GM23338 (cell line): ENCODE results near the gene MT2A. TPM values are rescaled to one million over a fixed set of nuclear protein-coding genes. Genes with fewer than 3 reads are reported as not detected.

Experiments used
- ATAC-seq: fragments of 200-7000 bp; cut with Tn5 transposase; 3 replicates; pipeline ENCODE4 v1.9.1; 2020
- DNase-seq: peaks from one replicate; pipeline ENCODE4 v3.0.0-alpha.2; 2015; ENCODE audit warnings: low spot score
- H2AFZ ChIP-seq: fragments of 200-600 bp; sonication (generic); 2 replicates; pipeline ENCODE4 v1.8.0; 2016; ENCODE audit warnings: antibody characterized with exemption, mild to moderate bottlenecking, moderate library complexity
- H3F3A ChIP-seq: fragments of 200-600 bp; sonication (generic); replicated peaks from 2 replicates; pipeline ENCODE4 v1.8.0; 2017; ENCODE audit warnings: antibody characterized with exemption, mixed run types, low read depth
- H3K27ac ChIP-seq: fragments of 200-600 bp; sonication (generic); 2 replicates; pipeline ENCODE4 v1.6.1; 2016; ENCODE audit warnings: low read depth
- H3K27me3 ChIP-seq: fragments of 200-600 bp; sonication (generic); 2 replicates; pipeline ENCODE4 v1.8.0; 2016; ENCODE audit warnings: mild to moderate bottlenecking, mixed run types, moderate library complexity; ENCODE audit not compliant: insufficient read depth
- H3K36me3 ChIP-seq: fragments of 200-600 bp; sonication (generic); 2 replicates; pipeline ENCODE4 v1.8.0; 2016; ENCODE audit warnings: mild to moderate bottlenecking; ENCODE audit not compliant: insufficient read depth
- H3K4me1 ChIP-seq: fragments of 200-600 bp; sonication (generic); 2 replicates; pipeline ENCODE4 v1.8.0; 2016; ENCODE audit warnings: mild to moderate bottlenecking, moderate library complexity; ENCODE audit not compliant: insufficient read depth
- H3K4me2 ChIP-seq: fragments of 200-600 bp; sonication (generic); 2 replicates; pipeline ENCODE4 v1.7.1; 2017; ENCODE audit warnings: mixed run types
- H3K4me3 ChIP-seq: fragments of 200-600 bp; sonication (generic); 2 replicates; pipeline ENCODE4 v1.6.1; 2016; ENCODE audit warnings: mixed run types
- H3K79me2 ChIP-seq: fragments of 200-600 bp; sonication (generic); replicated peaks from 2 replicates; pipeline ENCODE4 v1.8.0; 2017; ENCODE audit warnings: mild to moderate bottlenecking; ENCODE audit not compliant: insufficient read depth
- H3K9me2 ChIP-seq: fragments of 200-600 bp; sonication (generic); 2 replicates; pipeline ENCODE4 v1.8.0; 2017; ENCODE audit not compliant: insufficient read depth
- H4K20me1 ChIP-seq: fragments of 200-600 bp; sonication (generic); replicated peaks from 2 replicates; pipeline ENCODE4 v1.8.0; 2017; ENCODE audit warnings: mild to moderate bottlenecking; ENCODE audit not compliant: insufficient read depth
- H3K27ac Mint-ChIP-seq: 2 replicates; pipeline ENCODE4 v1.8.0; 2020; ENCODE audit warnings: inconsistent platforms, mild to moderate bottlenecking, moderate library complexity, mixed read lengths
- H3K27me3 Mint-ChIP-seq: 3 replicates; pipeline ENCODE4 v1.8.0; 2022; ENCODE audit warnings: low read depth, mild to moderate bottlenecking, moderate library complexity, mixed read lengths, inconsistent platforms; ENCODE audit not compliant: insufficient read depth, poor library complexity
- H3K36me3 Mint-ChIP-seq: 3 replicates; pipeline ENCODE4 v1.8.0; 2021; ENCODE audit warnings: low read depth, mild to moderate bottlenecking, inconsistent platforms, moderate library complexity, mixed read lengths
- H3K4me1 Mint-ChIP-seq: 3 replicates; pipeline ENCODE4 v1.8.0; 2020; ENCODE audit warnings: mild to moderate bottlenecking, inconsistent platforms, mixed read lengths
- H3K4me3 Mint-ChIP-seq: 3 replicates; pipeline ENCODE4 v1.8.0; 2021; ENCODE audit warnings: moderate library complexity, mild to moderate bottlenecking, inconsistent platforms, mixed read lengths
- H3K9me3 Mint-ChIP-seq: 3 replicates; pipeline ENCODE4 v1.8.0; 2020; ENCODE audit warnings: moderate library complexity, mild to moderate bottlenecking, inconsistent platforms, mixed read lengths
- CREB1 ChIP-seq: fragments of 250-450 bp; sonication (Bioruptor Pico); IDR thresholded peaks from 2 replicates; pipeline ENCODE4 v1.5.0; 2020; ENCODE audit warnings: low read depth, mild to moderate bottlenecking, moderate library complexity
- EZH2phosphoT487 ChIP-seq: fragments of 200-600 bp; sonication (generic); IDR thresholded peaks from one replicate; pipeline ENCODE4 v1.8.1; 2018; ENCODE audit warnings: antibody characterized with exemption; ENCODE audit not compliant: unreplicated experiment
- NANOG ChIP-seq: IDR thresholded peaks from 2 replicates; pipeline ENCODE4 v1.6.1; 2016; ENCODE audit warnings: antibody characterized with exemption, borderline replicate concordance
- POLR2AphosphoS5 ChIP-seq: IDR thresholded peaks from 2 replicates; pipeline ENCODE4 v1.6.1; 2016; ENCODE audit warnings: antibody characterized with exemption, low read depth
- STAT1 ChIP-seq: IDR thresholded peaks from one replicate; pipeline ENCODE4 v1.6.1; 2016; ENCODE audit warnings: antibody characterized with exemption; ENCODE audit not compliant: unreplicated experiment
- ZNF114 ChIP-seq: fragments of 250-450 bp; sonication (Bioruptor Pico); IDR thresholded peaks from 2 replicates; pipeline ENCODE4 v1.5.0; 2020; ENCODE audit warnings: mild to moderate bottlenecking, moderate library complexity
- ZNF331 ChIP-seq: fragments of 250-450 bp; sonication (Bioruptor Pico); IDR thresholded peaks from 2 replicates; pipeline ENCODE4 v1.5.0; 2020; ENCODE audit warnings: low read depth, mild to moderate bottlenecking, moderate library complexity
- polyA plus RNA-seq: library from polyadenylated mRNA; unstranded; fragments of >200 nt; fragmentation: Nextera tagmentation; extraction: Ambion mirVana; gene quantifications from 2 replicates; pipeline ENCODE4 v1.2.1, GENCODE V29; 2016
- total RNA-seq: library from RNA; depleted of rRNA; stranded (reverse); fragments of >200 nt; shearing (Covaris generic); gene quantifications from 2 replicates; pipeline ENCODE4 v1.2.3, GENCODE V29; 2014
- TF ChIP-seq, protein P1 (sequence below), 2 experiments: fragments of 200-600 bp in 1 of 2; sonication (generic) in 1 of 2; conservative IDR thresholded peaks; 2 replicates each; pipeline versions ENCODE4 v1.5.1 to v1.6.1; 2016 to 2017; ENCODE audit warnings: antibody characterized with exemption in 2 of 2, low read depth in 2 of 2, mild to moderate bottlenecking in 2 of 2, moderate library complexity in 1 of 2
- TF ChIP-seq, protein P2 (sequence below): IDR thresholded peaks from 2 replicates; pipeline ENCODE4 v1.6.1; 2016; ENCODE audit warnings: antibody characterized with exemption
- TF ChIP-seq, protein P3 (sequence below): IDR thresholded peaks from one replicate; pipeline ENCODE4 v1.6.1; 2018; ENCODE audit warnings: antibody characterized with exemption; ENCODE audit not compliant: unreplicated experiment
- TF ChIP-seq, protein P4 (sequence below): fragments of 250-450 bp; sonication (Bioruptor Pico); IDR thresholded peaks from 2 replicates; pipeline ENCODE4 v1.5.0; 2020; ENCODE audit warnings: mild to moderate bottlenecking, moderate library complexity

Gene MT2A
- total and polyA plus RNA-seq, 2 experiments from 2014 or later: 13.9 to 243 TPM

DNA sequence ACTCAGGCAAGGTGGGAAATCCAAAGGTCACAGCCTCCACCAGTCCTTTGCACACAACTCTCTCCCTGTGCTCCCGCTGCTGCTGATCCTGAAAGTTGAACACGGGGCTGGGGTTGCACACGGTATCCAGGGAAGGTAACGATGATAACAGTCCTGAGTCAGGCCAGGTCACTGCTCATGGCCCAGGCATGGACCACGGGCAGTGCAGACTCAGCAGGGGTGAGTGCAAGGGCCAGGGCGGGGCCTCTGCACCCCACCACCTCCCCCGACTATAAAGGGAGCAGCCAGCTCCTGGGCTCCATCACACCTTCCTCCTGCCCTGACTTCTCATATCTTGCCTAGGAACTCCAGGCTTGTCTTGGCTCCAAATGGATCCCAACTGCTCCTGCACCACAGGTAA, 43.2 kb downstream of the MT2A start, which contains the start of gene MT1B (continued):
- TF ChIP-seq, protein P1, sequence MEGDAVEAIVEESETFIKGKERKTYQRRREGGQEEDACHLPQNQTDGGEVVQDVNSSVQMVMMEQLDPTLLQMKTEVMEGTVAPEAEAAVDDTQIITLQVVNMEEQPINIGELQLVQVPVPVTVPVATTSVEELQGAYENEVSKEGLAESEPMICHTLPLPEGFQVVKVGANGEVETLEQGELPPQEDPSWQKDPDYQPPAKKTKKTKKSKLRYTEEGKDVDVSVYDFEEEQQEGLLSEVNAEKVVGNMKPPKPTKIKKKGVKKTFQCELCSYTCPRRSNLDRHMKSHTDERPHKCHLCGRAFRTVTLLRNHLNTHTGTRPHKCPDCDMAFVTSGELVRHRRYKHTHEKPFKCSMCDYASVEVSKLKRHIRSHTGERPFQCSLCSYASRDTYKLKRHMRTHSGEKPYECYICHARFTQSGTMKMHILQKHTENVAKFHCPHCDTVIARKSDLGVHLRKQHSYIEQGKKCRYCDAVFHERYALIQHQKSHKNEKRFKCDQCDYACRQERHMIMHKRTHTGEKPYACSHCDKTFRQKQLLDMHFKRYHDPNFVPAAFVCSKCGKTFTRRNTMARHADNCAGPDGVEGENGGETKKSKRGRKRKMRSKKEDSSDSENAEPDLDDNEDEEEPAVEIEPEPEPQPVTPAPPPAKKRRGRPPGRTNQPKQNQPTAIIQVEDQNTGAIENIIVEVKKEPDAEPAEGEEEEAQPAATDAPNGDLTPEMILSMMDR (conservative IDR thresholded peaks at IDR 0.05; ENCODE audit: low read depth in 2 of 2): no peak
- no peak for TF ChIP-seq POLR2AphosphoS5
- TF ChIP-seq STAT1: no peak
- no peak for TF ChIP-seq ZNF331 (CRISPR knock-in tag)

DNA sequence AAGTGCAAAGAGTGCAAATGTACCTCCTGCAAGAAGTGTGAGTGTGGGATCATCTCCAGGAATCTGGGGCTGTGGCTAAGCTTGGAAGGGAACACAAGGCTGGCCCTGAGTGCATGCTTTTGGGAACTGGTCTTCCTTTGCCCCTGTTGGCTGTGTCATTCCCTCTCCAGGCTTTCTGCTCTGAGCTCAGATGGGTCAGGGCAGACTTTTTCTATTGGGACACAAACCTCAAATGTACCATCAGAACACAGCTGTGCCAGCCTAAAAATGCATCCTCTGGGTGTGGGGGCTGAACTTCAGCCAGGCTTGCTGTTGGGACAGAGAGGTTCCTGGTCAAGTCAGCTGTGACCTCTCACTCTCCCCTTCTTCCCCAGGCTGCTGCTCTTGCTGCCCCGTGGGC, 44.2 kb downstream of the MT2A start:
- peaks cover 6% of the 10 kb centered on the region; the same call in 2 of the 3 replicates for H3K4me1 Mint-ChIP-seq
- H3K27me3 Mint-ChIP-seq: peaks cover 50% of the 10 kb centered on the region
- Histone ChIP-seq H3K79me2 (no peaks in the 10 kb centered on the region), H4K20me1 (no peaks in the 10 kb centered on the region), H3K4me3 (no peak overlapping the region), H3K27me3 (peaks cover 55% of the 10 kb centered on the region), H2AFZ (no peak overlapping the region), H3K27ac (no peak overlapping the region), H3K36me3 (no peaks in the 10 kb centered on the region; the same call in 1 of the 2 replicates), H3F3A (no peaks in the 10 kb centered on the region), H3K4me2 (no peak overlapping the region), H3K9me2 (no peaks in the 10 kb centered on the region), H3K4me1 (no peaks in the 10 kb centered on the region; the same call in none of the 2 replicates)
- DNase-seq (no peak), ATAC-seq (no peak)
- no peaks in the 10 kb centered on the region for H3K36me3 Mint-ChIP-seq
- H3K4me3 Mint-ChIP-seq: no peak overlapping the region
- H3K9me3 Mint-ChIP-seq: no peaks in the 10 kb centered on the region
- no peak overlapping the region for H3K27ac Mint-ChIP-seq
- TF ChIP-seq EZH2phosphoT487 (no peak), CREB1 (no peak), ZNF114 (CRISPR knock-in tag) (no peak), NANOG (no peak), POLR2AphosphoS5 (no peak)
- TF ChIP-seq, protein P2, sequence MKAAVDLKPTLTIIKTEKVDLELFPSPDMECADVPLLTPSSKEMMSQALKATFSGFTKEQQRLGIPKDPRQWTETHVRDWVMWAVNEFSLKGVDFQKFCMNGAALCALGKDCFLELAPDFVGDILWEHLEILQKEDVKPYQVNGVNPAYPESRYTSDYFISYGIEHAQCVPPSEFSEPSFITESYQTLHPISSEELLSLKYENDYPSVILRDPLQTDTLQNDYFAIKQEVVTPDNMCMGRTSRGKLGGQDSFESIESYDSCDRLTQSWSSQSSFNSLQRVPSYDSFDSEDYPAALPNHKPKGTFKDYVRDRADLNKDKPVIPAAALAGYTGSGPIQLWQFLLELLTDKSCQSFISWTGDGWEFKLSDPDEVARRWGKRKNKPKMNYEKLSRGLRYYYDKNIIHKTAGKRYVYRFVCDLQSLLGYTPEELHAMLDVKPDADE: no peak
- TF ChIP-seq, protein P3, sequence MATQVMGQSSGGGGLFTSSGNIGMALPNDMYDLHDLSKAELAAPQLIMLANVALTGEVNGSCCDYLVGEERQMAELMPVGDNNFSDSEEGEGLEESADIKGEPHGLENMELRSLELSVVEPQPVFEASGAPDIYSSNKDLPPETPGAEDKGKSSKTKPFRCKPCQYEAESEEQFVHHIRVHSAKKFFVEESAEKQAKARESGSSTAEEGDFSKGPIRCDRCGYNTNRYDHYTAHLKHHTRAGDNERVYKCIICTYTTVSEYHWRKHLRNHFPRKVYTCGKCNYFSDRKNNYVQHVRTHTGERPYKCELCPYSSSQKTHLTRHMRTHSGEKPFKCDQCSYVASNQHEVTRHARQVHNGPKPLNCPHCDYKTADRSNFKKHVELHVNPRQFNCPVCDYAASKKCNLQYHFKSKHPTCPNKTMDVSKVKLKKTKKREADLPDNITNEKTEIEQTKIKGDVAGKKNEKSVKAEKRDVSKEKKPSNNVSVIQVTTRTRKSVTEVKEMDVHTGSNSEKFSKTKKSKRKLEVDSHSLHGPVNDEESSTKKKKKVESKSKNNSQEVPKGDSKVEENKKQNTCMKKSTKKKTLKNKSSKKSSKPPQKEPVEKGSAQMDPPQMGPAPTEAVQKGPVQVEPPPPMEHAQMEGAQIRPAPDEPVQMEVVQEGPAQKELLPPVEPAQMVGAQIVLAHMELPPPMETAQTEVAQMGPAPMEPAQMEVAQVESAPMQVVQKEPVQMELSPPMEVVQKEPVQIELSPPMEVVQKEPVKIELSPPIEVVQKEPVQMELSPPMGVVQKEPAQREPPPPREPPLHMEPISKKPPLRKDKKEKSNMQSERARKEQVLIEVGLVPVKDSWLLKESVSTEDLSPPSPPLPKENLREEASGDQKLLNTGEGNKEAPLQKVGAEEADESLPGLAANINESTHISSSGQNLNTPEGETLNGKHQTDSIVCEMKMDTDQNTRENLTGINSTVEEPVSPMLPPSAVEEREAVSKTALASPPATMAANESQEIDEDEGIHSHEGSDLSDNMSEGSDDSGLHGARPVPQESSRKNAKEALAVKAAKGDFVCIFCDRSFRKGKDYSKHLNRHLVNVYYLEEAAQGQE: no peak
- TF ChIP-seq, protein P4, sequence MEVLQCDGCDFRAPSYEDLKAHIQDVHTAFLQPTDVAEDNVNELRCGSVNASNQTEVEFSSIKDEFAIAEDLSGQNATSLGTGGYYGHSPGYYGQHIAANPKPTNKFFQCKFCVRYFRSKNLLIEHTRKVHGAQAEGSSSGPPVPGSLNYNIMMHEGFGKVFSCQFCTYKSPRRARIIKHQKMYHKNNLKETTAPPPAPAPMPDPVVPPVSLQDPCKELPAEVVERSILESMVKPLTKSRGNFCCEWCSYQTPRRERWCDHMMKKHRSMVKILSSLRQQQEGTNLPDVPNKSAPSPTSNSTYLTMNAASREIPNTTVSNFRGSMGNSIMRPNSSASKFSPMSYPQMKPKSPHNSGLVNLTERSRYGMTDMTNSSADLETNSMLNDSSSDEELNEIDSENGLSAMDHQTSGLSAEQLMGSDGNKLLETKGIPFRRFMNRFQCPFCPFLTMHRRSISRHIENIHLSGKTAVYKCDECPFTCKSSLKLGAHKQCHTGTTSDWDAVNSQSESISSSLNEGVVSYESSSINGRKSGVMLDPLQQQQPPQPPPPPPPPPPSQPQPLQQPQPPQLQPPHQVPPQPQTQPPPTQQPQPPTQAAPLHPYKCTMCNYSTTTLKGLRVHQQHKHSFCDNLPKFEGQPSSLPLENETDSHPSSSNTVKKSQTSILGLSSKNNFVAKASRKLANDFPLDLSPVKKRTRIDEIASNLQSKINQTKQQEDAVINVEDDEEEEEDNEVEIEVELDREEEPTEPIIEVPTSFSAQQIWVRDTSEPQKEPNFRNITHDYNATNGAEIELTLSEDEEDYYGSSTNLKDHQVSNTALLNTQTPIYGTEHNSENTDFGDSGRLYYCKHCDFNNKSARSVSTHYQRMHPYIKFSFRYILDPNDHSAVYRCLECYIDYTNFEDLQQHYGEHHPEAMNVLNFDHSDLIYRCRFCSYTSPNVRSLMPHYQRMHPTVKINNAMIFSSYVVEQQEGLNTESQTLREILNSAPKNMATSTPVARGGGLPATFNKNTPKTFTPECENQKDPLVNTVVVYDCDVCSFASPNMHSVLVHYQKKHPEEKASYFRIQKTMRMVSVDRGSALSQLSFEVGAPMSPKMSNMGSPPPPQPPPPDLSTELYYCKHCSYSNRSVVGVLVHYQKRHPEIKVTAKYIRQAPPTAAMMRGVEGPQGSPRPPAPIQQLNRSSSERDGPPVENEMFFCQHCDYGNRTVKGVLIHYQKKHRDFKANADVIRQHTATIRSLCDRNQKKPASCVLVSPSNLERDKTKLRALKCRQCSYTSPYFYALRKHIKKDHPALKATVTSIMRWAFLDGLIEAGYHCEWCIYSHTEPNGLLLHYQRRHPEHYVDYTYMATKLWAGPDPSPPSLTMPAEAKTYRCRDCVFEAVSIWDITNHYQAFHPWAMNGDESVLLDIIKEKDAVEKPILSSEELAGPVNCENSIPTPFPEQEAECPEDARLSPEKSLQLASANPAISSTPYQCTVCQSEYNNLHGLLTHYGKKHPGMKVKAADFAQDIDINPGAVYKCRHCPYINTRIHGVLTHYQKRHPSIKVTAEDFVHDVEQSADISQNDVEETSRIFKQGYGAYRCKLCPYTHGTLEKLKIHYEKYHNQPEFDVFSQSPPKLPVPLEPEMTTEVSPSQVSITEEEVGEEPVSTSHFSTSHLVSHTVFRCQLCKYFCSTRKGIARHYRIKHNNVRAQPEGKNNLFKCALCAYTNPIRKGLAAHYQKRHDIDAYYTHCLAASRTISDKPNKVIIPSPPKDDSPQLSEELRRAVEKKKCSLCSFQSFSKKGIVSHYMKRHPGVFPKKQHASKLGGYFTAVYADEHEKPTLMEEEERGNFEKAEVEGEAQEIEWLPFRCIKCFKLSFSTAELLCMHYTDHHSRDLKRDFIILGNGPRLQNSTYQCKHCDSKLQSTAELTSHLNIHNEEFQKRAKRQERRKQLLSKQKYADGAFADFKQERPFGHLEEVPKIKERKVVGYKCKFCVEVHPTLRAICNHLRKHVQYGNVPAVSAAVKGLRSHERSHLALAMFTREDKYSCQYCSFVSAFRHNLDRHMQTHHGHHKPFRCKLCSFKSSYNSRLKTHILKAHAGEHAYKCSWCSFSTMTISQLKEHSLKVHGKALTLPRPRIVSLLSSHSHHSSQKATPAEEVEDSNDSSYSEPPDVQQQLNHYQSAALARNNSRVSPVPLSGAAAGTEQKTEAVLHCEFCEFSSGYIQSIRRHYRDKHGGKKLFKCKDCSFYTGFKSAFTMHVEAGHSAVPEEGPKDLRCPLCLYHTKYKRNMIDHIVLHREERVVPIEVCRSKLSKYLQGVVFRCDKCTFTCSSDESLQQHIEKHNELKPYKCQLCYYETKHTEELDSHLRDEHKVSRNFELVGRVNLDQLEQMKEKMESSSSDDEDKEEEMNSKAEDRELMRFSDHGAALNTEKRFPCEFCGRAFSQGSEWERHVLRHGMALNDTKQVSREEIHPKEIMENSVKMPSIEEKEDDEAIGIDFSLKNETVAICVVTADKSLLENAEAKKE (CRISPR knock-in tag): no peak
